Ovary (tissue), 3 donors: ENCODE measurements around the gene RFK.

ENCODE experiments used
- POLR2A ChIP-seq: fragments of 450-650 bp; IDR thresholded peaks from one replicate; pipeline ENCODE4 v1.6.1; 2017; ENCODE audit warnings: antibody characterized with exemption, mild to moderate bottlenecking, moderate library complexity
- TF ChIP-seq, protein P1 (sequence below), 3 donors: fragments of 450-650 bp in 2 of 3; fragments of 200-600 bp in 1 of 3; IDR thresholded peaks; one replicate each; pipeline versions ENCODE4 v1.5.1 to v1.8.0; 2016 to 2022; ENCODE audit warnings: antibody characterized with exemption in 3 of 3, mild to moderate bottlenecking in 1 of 3
- donor health status: DM: no; HTN: no; CAD: no.

DNA sequence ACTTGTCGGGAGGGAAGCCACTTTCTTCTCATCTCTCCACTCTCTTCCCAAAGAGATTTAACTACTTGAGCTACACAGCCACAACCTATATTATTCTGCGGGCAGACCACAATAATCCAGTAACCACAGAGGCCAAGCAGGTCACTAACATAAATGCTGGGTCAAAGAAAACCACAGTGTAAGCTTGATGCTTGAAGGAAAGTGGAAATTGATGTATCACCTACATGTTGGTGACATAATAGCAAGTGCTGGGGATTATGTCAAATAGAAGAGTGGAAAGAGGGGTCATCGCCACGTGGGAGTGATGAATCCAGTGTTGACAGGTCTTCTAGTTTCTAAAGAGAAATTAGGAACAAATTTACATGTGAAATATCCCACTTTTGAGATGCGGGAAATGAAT lies 40.9 kb downstream of the RFK start:
- TF ChIP-seq, protein P1, sequence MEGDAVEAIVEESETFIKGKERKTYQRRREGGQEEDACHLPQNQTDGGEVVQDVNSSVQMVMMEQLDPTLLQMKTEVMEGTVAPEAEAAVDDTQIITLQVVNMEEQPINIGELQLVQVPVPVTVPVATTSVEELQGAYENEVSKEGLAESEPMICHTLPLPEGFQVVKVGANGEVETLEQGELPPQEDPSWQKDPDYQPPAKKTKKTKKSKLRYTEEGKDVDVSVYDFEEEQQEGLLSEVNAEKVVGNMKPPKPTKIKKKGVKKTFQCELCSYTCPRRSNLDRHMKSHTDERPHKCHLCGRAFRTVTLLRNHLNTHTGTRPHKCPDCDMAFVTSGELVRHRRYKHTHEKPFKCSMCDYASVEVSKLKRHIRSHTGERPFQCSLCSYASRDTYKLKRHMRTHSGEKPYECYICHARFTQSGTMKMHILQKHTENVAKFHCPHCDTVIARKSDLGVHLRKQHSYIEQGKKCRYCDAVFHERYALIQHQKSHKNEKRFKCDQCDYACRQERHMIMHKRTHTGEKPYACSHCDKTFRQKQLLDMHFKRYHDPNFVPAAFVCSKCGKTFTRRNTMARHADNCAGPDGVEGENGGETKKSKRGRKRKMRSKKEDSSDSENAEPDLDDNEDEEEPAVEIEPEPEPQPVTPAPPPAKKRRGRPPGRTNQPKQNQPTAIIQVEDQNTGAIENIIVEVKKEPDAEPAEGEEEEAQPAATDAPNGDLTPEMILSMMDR (IDR thresholded peaks at IDR 0.05) = no peak
- no peak for TF ChIP-seq POLR2A
